Measurements from ENCODE around the gene OCSTAMP. TPM values are rescaled to one million over a fixed set of nuclear protein-coding genes. Genes with fewer than 3 reads are reported as not detected.

OCSTAMP gene
- total and polyA plus RNA-seq, 10 donors = not detected

DNA sequence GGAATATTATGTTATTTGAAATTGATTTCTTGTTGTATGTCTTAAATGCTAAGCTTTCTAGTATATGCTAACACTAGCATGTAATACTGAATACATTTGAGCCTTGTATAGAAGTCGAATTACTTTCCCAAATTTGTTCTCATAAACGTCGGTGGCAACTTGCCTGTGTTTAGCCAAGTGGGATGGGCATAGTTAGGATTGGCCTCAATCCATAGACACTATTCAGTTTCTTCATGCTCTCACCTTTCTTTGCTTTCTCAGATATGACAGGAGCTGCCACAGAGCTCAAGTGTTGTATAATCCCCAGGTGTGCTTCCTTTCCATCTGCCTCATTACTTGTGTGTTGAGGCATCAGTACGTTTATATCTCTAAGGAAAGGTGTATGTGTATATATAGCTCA is 56.4 kb downstream of the OCSTAMP start:
- intact Hi-C loops (cut with DNase I; ENCODE audit: low total_unique reads) = no loop called here
- Histone ChIP-seq H3K36me3 (no peaks in the 10 kb centered on the region), H3K4me3 (no peak overlapping the region), H3K9me3 (peaks cover 0 to 19% (median under 1%) of the 10 kb centered on the region in 8 donors), H3K27ac (no peak overlapping the region), H3K27me3 (replicated peaks in 1 of 7) (peaks cover 0 to 14% (median 0%) of the 10 kb centered on the region in 7 donors), H3K4me1 (no peaks in the 10 kb centered on the region)
- TF ChIP-seq POLR2A (IDR thresholded peaks at IDR 0.05) = no peak
- TF ChIP-seq POLR2AphosphoS5 (IDR thresholded peaks at IDR 0.05) = no peak
- TF ChIP-seq, protein P1, sequence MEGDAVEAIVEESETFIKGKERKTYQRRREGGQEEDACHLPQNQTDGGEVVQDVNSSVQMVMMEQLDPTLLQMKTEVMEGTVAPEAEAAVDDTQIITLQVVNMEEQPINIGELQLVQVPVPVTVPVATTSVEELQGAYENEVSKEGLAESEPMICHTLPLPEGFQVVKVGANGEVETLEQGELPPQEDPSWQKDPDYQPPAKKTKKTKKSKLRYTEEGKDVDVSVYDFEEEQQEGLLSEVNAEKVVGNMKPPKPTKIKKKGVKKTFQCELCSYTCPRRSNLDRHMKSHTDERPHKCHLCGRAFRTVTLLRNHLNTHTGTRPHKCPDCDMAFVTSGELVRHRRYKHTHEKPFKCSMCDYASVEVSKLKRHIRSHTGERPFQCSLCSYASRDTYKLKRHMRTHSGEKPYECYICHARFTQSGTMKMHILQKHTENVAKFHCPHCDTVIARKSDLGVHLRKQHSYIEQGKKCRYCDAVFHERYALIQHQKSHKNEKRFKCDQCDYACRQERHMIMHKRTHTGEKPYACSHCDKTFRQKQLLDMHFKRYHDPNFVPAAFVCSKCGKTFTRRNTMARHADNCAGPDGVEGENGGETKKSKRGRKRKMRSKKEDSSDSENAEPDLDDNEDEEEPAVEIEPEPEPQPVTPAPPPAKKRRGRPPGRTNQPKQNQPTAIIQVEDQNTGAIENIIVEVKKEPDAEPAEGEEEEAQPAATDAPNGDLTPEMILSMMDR (IDR thresholded peaks at IDR 0.05 in 8 of 11, conservative IDR thresholded peaks at IDR 0.05 in 3 of 11) = no peak
- WGBS, 5 donors = 74 to 89% (median 86%) methylated on average over 4 of the region's 4 CpGs
- DNase-seq = no peak

DNA sequence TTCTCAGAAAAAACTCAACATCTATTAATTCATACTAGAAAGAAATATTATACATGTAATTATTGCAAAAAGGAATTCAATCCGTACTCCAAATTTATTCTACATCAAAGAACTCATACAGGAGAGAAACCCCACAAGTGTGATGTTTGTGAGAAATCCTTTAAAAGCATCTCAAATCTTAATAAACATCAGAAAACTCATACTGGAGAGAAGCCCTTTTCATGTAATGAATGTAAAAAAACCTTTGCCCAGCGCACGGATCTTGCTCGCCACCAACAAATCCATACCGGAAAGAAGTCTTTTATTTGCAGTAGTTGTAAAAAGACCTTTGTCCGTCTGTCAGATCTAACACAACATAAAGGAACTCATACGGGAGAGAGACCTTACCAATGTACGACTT is 59.1 kb downstream of the OCSTAMP start:
- no peak overlapping the region for H3K4me3 ChIP-seq
- H3K4me1 ChIP-seq = no peaks in the 10 kb centered on the region
- H3K27me3 ChIP-seq (replicated peaks in 1 of 7) = peaks cover 0 to 32% (median 0%) of the 10 kb centered on the region in 7 donors
- intact Hi-C loops (cut with DNase I; ENCODE audit: low total_unique reads) = no loop called here
- DNase-seq = no peak
- H3K9me3 ChIP-seq = no peaks in the 10 kb centered on the region
- WGBS, 5 donors = 89 to 97% (median 92%) methylated on average over 8 of the region's 8 CpGs
- H3K36me3 ChIP-seq = no peaks in the 10 kb centered on the region
- no peak overlapping the region for H3K27ac ChIP-seq
- TF ChIP-seq POLR2AphosphoS5 (IDR thresholded peaks at IDR 0.05) (no peak), POLR2A (IDR thresholded peaks at IDR 0.05) (no peak)
- TF ChIP-seq, protein P1 (IDR thresholded peaks at IDR 0.05 in 8 of 11, conservative IDR thresholded peaks at IDR 0.05 in 3 of 11) = no peak

Other genes starting within 250 kb of the OCSTAMP start
- not detected for gene CDH22, start 242.2 kb downstream of the OCSTAMP start, total RNA-seq
- gene CDH22, start 242.2 kb downstream of the OCSTAMP start, polyA plus RNA-seq = not detected
- 10 to 100 TPM; 52.3 to 80.2 (median 70.0) TPM for gene ELMO2, start 144.0 kb downstream of the OCSTAMP start, total RNA-seq
- gene ELMO2, start 144.0 kb downstream of the OCSTAMP start, polyA plus RNA-seq = 10 to 100 TPM; 17.2 to 27.3 (median 18.4) TPM
- gene ZNF334, start 37.1 kb downstream of the OCSTAMP start, total RNA-seq = 1 to 10 TPM; 1.7 to 4.5 (median 2.7) TPM
- gene ZNF334, start 37.1 kb downstream of the OCSTAMP start, polyA plus RNA-seq = 1 to 10 TPM; 1.2 to 1.5 (median 1.2) TPM
- 1 to 10 TPM in 2 of 7 donors, under 1 TPM in 4, not detected in 1; 0.34 to 1.7 (median 0.64) TPM for gene SLC13A3, start 100.8 kb upstream of the OCSTAMP start, total RNA-seq
- gene SLC13A3, start 100.8 kb upstream of the OCSTAMP start, polyA plus RNA-seq = under 1 TPM; 0.16 to 0.17 (median 0.17) TPM
- gene TP53RK, start 138.8 kb upstream of the OCSTAMP start, total RNA-seq = 10 to 100 TPM; 11.1 to 24.2 (median 13.3) TPM
- gene TP53RK, start 138.8 kb upstream of the OCSTAMP start, polyA plus RNA-seq = 10 to 100 TPM in 1 of 3 donors, 1 to 10 TPM in 2; 6.9 to 11.2 (median 9.4) TPM
- gene SLC2A10, start 159.0 kb upstream of the OCSTAMP start, total RNA-seq = 1 to 10 TPM; 2.0 to 7.3 (median 5.0) TPM
- 1 to 10 TPM; 1.9 to 2.6 (median 2.3) TPM for gene SLC2A10, start 159.0 kb upstream of the OCSTAMP start, polyA plus RNA-seq